Gastrocnemius medialis (tissue), 4 donors: Measurements from ENCODE around the gene CEL.

ENCODE experiments used
- POLR2A ChIP-seq, 2 donors: fragments of 450-650 bp; IDR thresholded peaks; one replicate each; pipeline ENCODE4 v1.6.1; 2017; ENCODE audit warnings: antibody characterized with exemption in 2 of 2, mild to moderate bottlenecking in 2 of 2, moderate library complexity in 2 of 2
- TF ChIP-seq, protein P1 (sequence below), 5 experiments: fragments of 450-650 bp in 3 of 5; fragments of 200-600 bp in 2 of 5; sonication (generic) in 2 of 5; IDR thresholded peaks in 4 of 5; conservative IDR thresholded peaks in 1 of 5; 1 replicate in 4 of 5; 2 replicates in 1 of 5; pipeline ENCODE4 v1.5.1; 2016 to 2019; ENCODE audit warnings: antibody characterized with exemption in 5 of 5, mild to moderate bottlenecking in 3 of 5, moderate library complexity in 3 of 5

DNA sequence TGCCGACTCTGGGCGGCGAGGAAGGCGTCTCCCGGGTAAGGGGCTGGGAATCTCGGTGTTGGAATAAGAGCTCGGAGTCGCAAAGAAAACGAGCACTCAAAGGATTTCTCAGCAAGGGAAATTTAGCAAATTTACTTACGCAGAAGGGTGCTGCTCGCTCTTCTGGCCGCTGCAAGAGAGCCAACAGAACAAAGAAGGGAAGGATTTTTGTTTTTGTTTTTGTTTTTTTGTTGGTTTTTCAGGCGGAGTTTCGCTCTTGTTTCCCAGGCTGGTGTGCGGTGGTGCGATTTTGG lies 30.7 kb upstream of the CEL start:
- TF ChIP-seq, protein P1, sequence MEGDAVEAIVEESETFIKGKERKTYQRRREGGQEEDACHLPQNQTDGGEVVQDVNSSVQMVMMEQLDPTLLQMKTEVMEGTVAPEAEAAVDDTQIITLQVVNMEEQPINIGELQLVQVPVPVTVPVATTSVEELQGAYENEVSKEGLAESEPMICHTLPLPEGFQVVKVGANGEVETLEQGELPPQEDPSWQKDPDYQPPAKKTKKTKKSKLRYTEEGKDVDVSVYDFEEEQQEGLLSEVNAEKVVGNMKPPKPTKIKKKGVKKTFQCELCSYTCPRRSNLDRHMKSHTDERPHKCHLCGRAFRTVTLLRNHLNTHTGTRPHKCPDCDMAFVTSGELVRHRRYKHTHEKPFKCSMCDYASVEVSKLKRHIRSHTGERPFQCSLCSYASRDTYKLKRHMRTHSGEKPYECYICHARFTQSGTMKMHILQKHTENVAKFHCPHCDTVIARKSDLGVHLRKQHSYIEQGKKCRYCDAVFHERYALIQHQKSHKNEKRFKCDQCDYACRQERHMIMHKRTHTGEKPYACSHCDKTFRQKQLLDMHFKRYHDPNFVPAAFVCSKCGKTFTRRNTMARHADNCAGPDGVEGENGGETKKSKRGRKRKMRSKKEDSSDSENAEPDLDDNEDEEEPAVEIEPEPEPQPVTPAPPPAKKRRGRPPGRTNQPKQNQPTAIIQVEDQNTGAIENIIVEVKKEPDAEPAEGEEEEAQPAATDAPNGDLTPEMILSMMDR (IDR thresholded peaks at IDR 0.05 in 4 of 5, conservative IDR thresholded peaks at IDR 0.05 in 1 of 5): peak in 1 of 5 experiments; percentile 3
- TF ChIP-seq POLR2A (IDR thresholded peaks at IDR 0.05): no peak
